Epithelial cell of prostate (primary cell): Measurements from ENCODE around the gene ANKRD65.
A peak's percentile ranks its signal among the peaks of the same experiment; 100 is the strongest.
"Not testable (repeated sequence)": the region's sequence is repeated elsewhere in the genome, so short reads cannot be mapped to it uniquely, and the experiment has no call there.

Source experiments
- DNase-seq: peaks from one replicate; pipeline ENCODE4 v3.0.0-alpha.2; 2011; ENCODE audit warnings: low read depth, low spot score
- H3K27ac ChIP-seq: fragments of 450-650 bp; 2 replicates; pipeline ENCODE4 v1.5.1; 2017; ENCODE audit warnings: mild to moderate bottlenecking

Gene ANKRD65

GRCh38 chr1:1399187-1399871 is 21.7 kb downstream of the ANKRD65 start, which contains the start of gene CCNL2:
CCNL2 (minus strand) TSS chr1:1399335; CDS start chr1:1399306, 29 bp downstream.
- H3K27ac ChIP-seq: peak within 1 kb of the TSS; percentile 70
- peak; percentile 89 for DNase-seq

DNA sequence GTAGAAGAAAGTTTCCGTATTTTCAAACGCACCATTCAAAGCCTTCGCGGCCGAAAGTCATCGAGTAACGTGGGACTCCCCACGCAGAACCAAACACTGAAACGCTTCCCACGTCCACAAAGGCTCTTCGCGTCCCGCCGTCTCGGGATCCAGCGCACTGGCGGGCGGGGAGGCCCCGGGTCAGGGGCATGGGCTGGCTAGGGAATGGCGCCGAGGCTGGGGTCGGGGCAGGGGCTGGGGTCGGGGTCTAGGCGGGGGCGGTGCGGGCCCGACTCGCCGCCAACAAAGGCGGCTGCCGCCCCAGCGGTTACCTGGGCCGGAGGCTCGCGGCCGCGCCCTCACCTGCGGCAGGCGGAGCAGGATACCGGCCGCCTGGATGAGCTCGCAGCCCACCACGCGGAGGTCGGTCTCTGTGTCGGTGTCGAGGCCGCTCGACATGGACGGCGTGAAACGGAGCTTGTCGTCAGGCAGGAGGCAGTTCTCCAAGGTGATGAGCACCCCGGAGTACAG is 22.3 kb downstream of the ANKRD65 start:
- H3K27ac ChIP-seq: peak overlapping the region; percentile 70
- DNase-seq: no peak

DNA sequence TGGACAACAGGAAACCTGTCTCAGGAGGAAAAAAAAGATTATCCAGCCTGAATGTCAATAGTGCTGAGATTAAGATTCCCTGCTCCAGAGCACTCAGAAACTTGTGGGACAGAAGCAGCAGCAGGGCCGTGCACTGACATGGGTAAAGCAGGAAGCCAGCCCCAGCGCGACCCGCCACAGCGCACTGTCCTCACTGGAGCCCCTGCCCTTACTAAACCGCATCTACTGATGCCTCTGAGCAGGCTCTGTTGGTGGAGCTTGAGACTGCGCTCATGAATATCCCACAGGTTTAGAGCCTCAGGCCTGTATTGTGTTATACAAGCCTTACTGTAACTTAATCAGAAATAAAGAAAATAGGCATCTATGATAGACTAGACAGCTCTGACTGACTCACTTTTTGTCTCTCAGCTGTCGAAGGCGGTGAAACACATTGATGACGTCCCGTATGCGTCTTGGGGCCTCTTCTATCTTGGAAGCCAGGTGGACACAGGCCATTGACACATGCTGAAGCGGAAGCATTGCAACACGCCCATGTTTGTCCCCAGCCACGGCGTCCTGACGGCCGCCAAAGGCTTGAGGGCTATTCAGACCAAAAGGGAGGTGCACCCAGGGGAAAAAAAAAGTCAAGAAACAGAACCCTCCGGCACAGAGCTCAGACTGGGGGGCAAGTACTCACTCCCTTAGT is 23.1 kb downstream of the ANKRD65 start:
- DNase-seq: no peak
- H3K27ac ChIP-seq: peak overlapping the region; percentile 70

- DNase-seq: no peak
- H3K27ac ChIP-seq: no peak overlapping the region
Measured at GRCh38 chr1:1395166-1395565, 25.9 kb downstream of the ANKRD65 start.

DNA sequence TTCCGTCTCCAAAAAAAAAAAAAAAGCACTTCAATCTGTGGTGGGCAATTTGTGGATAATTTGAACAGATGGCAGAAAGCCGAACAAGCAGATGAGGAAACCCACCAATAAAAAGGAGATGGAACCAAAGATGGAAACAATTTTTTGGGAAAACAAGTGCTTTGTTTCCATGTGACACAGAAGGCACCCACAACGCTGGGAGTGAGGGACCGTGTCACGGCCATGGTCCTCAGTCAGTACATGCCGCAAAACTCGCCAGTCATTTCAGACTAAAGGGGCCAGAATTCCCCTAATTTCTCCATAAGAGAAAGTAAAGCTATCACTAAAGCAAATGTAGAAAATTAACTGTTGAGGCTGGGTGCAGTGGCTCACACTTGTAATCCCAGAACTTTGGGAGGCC is 27.0 kb downstream of the ANKRD65 start:
- H3K27ac ChIP-seq: no peak overlapping the region
- DNase-seq: no peak

DNA sequence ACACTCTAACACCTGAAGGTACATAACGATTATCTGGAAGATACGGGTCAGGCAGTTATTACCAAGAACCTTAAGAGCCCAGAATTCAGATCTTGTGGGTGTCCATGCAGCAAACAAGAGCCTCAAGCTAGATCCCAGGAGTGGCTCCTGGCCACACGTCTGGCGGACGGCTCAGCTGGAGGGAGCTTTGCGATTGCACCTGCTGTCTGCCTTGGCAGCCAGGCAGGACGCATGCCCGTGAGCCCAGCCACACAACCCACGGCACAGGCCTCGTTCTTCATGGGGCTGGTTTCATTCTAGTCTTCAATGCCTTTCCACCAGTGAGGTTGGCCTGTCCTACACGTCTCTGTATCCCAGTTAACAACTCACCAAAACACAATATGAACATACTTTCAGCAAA is 27.6 kb downstream of the ANKRD65 start:
- no peak overlapping the region for H3K27ac ChIP-seq
- no peak for DNase-seq

DNA sequence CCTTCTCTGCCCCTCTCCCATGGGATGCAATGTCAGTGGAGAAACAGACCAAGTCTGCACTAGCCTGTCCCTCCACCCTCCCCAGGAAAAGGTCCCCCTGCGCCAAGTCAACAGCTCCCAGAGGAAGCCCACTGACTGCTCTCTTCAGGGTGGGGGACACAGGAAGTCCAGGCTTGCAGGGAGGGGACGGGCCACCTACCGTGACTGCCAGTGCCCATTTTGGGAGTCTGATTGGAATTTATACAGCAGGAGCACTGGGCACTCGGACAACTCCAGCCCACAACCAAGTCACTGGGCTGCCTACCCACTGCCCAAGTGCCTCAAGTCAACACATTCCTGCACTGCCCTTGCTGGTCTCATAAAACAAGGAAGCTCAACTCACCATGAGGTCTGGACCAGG is 28.1 kb downstream of the ANKRD65 start:
- no peak for DNase-seq
- H3K27ac ChIP-seq: no peak overlapping the region

DNA sequence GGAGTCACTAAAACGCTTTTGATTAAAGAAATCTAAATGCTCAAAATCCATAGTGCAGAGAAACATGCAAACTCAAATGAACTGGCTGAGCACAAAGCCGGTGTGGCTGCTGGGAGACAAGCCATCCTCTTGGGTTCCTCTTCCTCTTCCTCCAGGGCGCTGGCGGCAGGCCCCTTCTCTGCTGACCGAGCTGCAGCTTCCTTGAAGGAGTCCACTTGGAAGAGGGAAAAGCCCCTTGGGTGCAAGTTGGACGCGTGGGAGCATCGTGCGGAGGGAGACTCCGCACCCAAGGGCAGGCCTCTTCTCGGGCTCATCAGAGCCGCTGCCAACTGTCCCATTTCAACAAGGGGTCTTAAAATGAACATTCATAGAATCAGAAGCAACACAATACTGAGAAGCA is 29.9 kb downstream of the ANKRD65 start:
- no peak overlapping the region for H3K27ac ChIP-seq
- no peak for DNase-seq

GRCh38 chr1:1390675-1391074 is 30.4 kb downstream of the ANKRD65 start:
- no peak for DNase-seq

GRCh38 chr1:1388078-1388472 is 33.0 kb downstream of the ANKRD65 start:
- no peak for DNase-seq
- H3K27ac ChIP-seq: no peak overlapping the region

More at GRCh38 chr1:1390675-1391074, 30.4 kb downstream of the ANKRD65 start:
- no peak overlapping the region for H3K27ac ChIP-seq

- no peak overlapping the region for H3K27ac ChIP-seq
- DNase-seq: no peak
Measured at GRCh38 chr1:1387098-1388077, 33.7 kb downstream of the ANKRD65 start.

DNA sequence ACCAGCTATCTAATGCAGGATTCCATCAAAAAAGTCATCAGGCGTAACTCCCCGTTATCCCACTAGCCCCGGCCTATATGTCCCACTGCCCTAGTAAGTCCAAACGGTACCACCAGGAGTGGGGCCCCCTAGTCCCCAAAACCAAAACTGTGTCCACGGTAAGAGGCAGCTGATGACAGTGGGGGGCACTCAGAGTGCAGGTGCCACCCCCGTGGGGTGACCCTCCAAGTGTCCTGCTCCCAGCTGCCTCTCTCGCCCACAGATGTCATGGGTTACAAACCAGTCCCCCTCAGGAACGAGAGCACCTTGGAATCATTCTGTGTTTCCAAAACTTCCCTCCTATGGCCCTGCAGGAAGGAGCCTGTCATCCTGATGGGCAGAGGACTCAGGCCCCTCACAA is 35.1 kb downstream of the ANKRD65 start:
- DNase-seq: no peak
- no peak overlapping the region for H3K27ac ChIP-seq

GRCh38 chr1:1385339-1385738 is 35.7 kb downstream of the ANKRD65 start:
- not testable (repeated sequence) for DNase-seq, H3K27ac ChIP-seq

DNA sequence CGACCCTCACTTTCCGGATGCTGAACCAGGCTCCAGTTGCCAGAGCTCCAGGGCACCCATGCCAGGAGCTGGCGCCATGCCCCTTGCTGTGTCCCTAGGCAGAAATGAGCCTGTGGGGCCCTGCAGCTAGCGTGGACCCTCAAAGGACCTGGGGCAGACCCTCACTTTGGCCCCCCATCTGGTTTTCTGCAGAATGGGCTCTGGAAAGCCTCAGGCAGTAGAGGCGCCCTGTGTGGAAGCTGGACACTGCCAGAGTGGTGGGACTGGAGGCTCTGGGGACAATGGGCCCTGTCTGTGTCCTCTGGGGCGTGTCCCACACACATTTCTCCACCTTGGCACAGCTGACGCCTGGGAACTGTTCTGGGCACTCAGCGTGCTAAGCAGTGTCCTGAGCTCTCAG is 39.8 kb downstream of the ANKRD65 start:
- no peak for DNase-seq
- no peak overlapping the region for H3K27ac ChIP-seq

- DNase-seq: no peak
- H3K27ac ChIP-seq: no peak overlapping the region
Measured at GRCh38 chr1:1380860-1381259, 40.2 kb downstream of the ANKRD65 start.

GRCh38 chr1:1377540-1378205 is 43.4 kb downstream of the ANKRD65 start:
- no peak overlapping the region for H3K27ac ChIP-seq
- DNase-seq: no peak

DNA sequence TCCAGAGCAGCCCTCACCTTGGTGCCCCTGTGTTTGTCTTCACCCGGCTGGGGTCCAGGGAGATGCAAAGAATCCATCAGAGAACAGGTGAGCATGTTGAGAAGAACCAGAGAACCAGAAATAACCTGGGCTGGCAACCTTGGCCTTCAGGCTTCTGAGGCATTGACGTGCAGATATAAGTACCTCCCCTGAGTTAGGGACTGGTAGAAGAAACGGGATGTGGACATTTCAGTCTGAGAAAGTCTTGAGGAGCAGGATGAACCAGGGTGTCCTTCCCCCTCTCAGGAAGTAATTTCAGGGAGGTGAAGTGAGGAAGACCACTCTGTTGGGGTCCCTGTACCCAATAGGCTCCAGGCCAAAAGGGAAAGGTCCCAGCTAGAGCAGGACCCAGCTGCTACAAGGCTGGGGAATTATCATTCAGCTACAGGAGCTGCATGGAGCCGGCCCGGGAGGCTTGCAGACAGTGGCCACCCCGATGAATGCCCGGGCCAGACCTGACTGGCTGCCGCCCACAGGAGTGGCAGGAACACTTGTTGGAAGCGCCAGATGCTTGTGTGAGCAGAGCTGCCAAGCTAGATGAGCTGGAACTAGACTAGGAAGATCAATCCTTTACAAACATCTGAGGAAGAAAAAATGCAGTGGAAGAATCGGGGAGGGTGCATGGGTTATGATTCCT is 44.4 kb downstream of the ANKRD65 start:
- no peak for DNase-seq
- no peak overlapping the region for H3K27ac ChIP-seq

- DNase-seq: peak; percentile 99
- peak within 1 kb of the TSS; percentile 87 for H3K27ac ChIP-seq
Measured at GRCh38 chr1:1374929-1375662, 46.0 kb downstream of the ANKRD65 start, which contains the start of gene AURKAIP1. AURKAIP1 (minus strand) TSS chr1:1375207; CDS start chr1:1374756, 451 bp downstream.

- no peak for DNase-seq
- H3K27ac ChIP-seq: peak overlapping the region; percentile 87
Measured at GRCh38 chr1:1374589-1374928, 46.5 kb downstream of the ANKRD65 start.
